Effector memory CD4-positive, alpha-beta T cell (primary cell): Measurements from ENCODE around the gene ADAMTS14.
"Not testable (repeated sequence)": the region's sequence is repeated elsewhere in the genome, so short reads cannot be mapped to it uniquely, and the experiment has no call there.

Experiments used
- DNase-seq, 3 donors: peaks; one replicate each; pipeline ENCODE4 v3.0.0-alpha.2; 2020
- H3K27ac ChIP-seq: 2 replicates; pipeline ENCODE4 v1.7.0; 2013; ENCODE audit warnings: mild to moderate bottlenecking, low read length, moderate library complexity; ENCODE audit not compliant: insufficient read depth, poor library complexity, severe bottlenecking
- H3K27me3 ChIP-seq: replicated peaks from 2 replicates; pipeline ENCODE4 v1.7.0; 2013; ENCODE audit warnings: mild to moderate bottlenecking, low read length; ENCODE audit not compliant: insufficient read depth, control insufficient read depth, poor library complexity, severe bottlenecking
- H3K36me3 ChIP-seq: 2 replicates; pipeline ENCODE4 v1.7.0; 2013; ENCODE audit warnings: mild to moderate bottlenecking, low read length, moderate library complexity; ENCODE audit not compliant: control insufficient read depth, insufficient read depth
- H3K4me1 ChIP-seq: 2 replicates; pipeline ENCODE4 v1.7.0; 2013; ENCODE audit warnings: low read length, mild to moderate bottlenecking; ENCODE audit not compliant: control insufficient read depth, insufficient read depth, poor library complexity, severe bottlenecking
- H3K4me3 ChIP-seq: 2 replicates; pipeline ENCODE4 v1.7.0; 2013; ENCODE audit warnings: low read length, low read depth, mild to moderate bottlenecking; ENCODE audit not compliant: insufficient read depth, poor library complexity, severe bottlenecking
- H3K9me3 ChIP-seq: 2 replicates; pipeline ENCODE4 v1.7.0; 2013; ENCODE audit warnings: mild to moderate bottlenecking, low read length, moderate library complexity; ENCODE audit not compliant: control insufficient read depth

Gene ADAMTS14

GRCh38 chr10:70666960-70667798 is 5.1 kb upstream of the ADAMTS14 start:
- Histone ChIP-seq H3K36me3 (no peaks in the 10 kb centered on the region), H3K27ac (no peak overlapping the region), H3K4me3 (no peak overlapping the region), H3K4me1 (no peaks in the 10 kb centered on the region), H3K27me3 (no peaks in the 10 kb centered on the region), H3K9me3 (no peaks in the 10 kb centered on the region)
- no peak for DNase-seq

- not testable (repeated sequence) for H3K36me3 ChIP-seq, H3K4me1 ChIP-seq, H3K27ac ChIP-seq, DNase-seq, H3K9me3 ChIP-seq, H3K4me3 ChIP-seq, H3K27me3 ChIP-seq
These were observed 4.5 kb upstream of the ADAMTS14 start for GRCh38 chr10:70667818-70668217.

- Histone ChIP-seq H3K27me3 (peaks cover 8% of the 10 kb centered on the region), H3K27ac (no peak overlapping the region), H3K4me3 (no peak overlapping the region), H3K4me1 (no peaks in the 10 kb centered on the region), H3K9me3 (no peaks in the 10 kb centered on the region), H3K36me3 (no peaks in the 10 kb centered on the region)
- no peak for DNase-seq
These were observed 3.8 kb upstream of the ADAMTS14 start for GRCh38 chr10:70668454-70668970.

GRCh38 chr10:70669015-70669414 is 3.3 kb upstream of the ADAMTS14 start:
- Histone ChIP-seq H3K36me3 (no peaks in the 10 kb centered on the region), H3K27ac (no peak overlapping the region), H3K9me3 (no peaks in the 10 kb centered on the region), H3K4me3 (no peak overlapping the region), H3K4me1 (no peaks in the 10 kb centered on the region), H3K27me3 (peaks cover 10% of the 10 kb centered on the region)
- no peak for DNase-seq

GRCh38 chr10:70669732-70670317 is 2.5 kb upstream of the ADAMTS14 start:
- Histone ChIP-seq H3K27me3 (peaks cover 10% of the 10 kb centered on the region), H3K36me3 (no peaks in the 10 kb centered on the region), H3K4me3 (no peak overlapping the region), H3K4me1 (no peaks in the 10 kb centered on the region), H3K27ac (no peak overlapping the region), H3K9me3 (no peaks in the 10 kb centered on the region)
- DNase-seq, result no peak

GRCh38 chr10:70671619-70672164 is 614 bp upstream of the ADAMTS14 start:
- DNase-seq, result no peak
- peaks cover 10% of the 10 kb centered on the region for H3K27me3 ChIP-seq
- H3K4me3 ChIP-seq, result no peak overlapping the region
- H3K4me1 ChIP-seq, result no peaks in the 10 kb centered on the region
- no peaks in the 10 kb centered on the region for H3K36me3 ChIP-seq
- no peak overlapping the region for H3K27ac ChIP-seq
- H3K9me3 ChIP-seq, result no peaks in the 10 kb centered on the region

- H3K4me3 ChIP-seq, result no peak overlapping the region
- H3K27ac ChIP-seq, result no peak overlapping the region
- peaks cover 10% of the 10 kb centered on the region for H3K27me3 ChIP-seq
- no peaks in the 10 kb centered on the region for H3K4me1 ChIP-seq
- DNase-seq, result no peak
- H3K9me3 ChIP-seq, result no peaks in the 10 kb centered on the region
- no peaks in the 10 kb centered on the region for H3K36me3 ChIP-seq
These were observed 980 bp downstream of the ADAMTS14 start for GRCh38 chr10:70673043-70673928.

GRCh38 chr10:70673929-70674559 is 1.7 kb downstream of the ADAMTS14 start:
- H3K4me3 ChIP-seq, result no peak overlapping the region
- peaks cover 10% of the 10 kb centered on the region for H3K27me3 ChIP-seq

More at GRCh38 chr10:70673929-70674559, 1.7 kb downstream of the ADAMTS14 start:
- Histone ChIP-seq H3K4me1 (no peaks in the 10 kb centered on the region), H3K9me3 (no peaks in the 10 kb centered on the region), H3K36me3 (no peaks in the 10 kb centered on the region), H3K27ac (no peak overlapping the region)
- no peak for DNase-seq
